ENCODE results near the gene PPP4R3A.
A peak's percentile ranks its signal among the peaks of the same experiment; 100 is the strongest.
"Not testable (repeated sequence)": the region's sequence is repeated elsewhere in the genome, so short reads cannot be mapped to it uniquely, and the experiment has no call there.

PPP4R3A gene

GRCh38 chr14:91501951-91502930, 7.9 kb downstream of the PPP4R3A start:
- FAIRE-seq, result no peak

- no peak for FAIRE-seq
These were observed 8.8 kb downstream of the PPP4R3A start for GRCh38 chr14:91501348-91501747.

GRCh38 chr14:91496790-91497189, 13.3 kb downstream of the PPP4R3A start:
- FAIRE-seq, result no peak

GRCh38 chr14:91494392-91495065, 15.6 kb downstream of the PPP4R3A start:
- FAIRE-seq, result not testable (repeated sequence)

- no peak for FAIRE-seq
These were observed 16.9 kb downstream of the PPP4R3A start for GRCh38 chr14:91493169-91493568.

GRCh38 chr14:91484744-91485143, 25.4 kb downstream of the PPP4R3A start:
- no peak for FAIRE-seq

GRCh38 chr14:91484186-91484585, 25.9 kb downstream of the PPP4R3A start:
- no peak for FAIRE-seq

- FAIRE-seq, result no peak
These were observed 27.7 kb downstream of the PPP4R3A start for GRCh38 chr14:91482263-91483013.

- peak; percentile 42 for FAIRE-seq
These were observed 32.7 kb downstream of the PPP4R3A start for GRCh38 chr14:91477388-91477787.

- FAIRE-seq, result no peak
These were observed 37.1 kb downstream of the PPP4R3A start for GRCh38 chr14:91473046-91473445.

GRCh38 chr14:91470216-91470615, 39.9 kb downstream of the PPP4R3A start:
- FAIRE-seq, result no peak

GRCh38 chr14:91466192-91466591, 43.9 kb downstream of the PPP4R3A start:
- FAIRE-seq, result no peak

GRCh38 chr14:91464615-91465205, 45.4 kb downstream of the PPP4R3A start:
- no peak for FAIRE-seq

- FAIRE-seq, result no peak
These were observed 51.5 kb downstream of the PPP4R3A start for GRCh38 chr14:91458612-91459011.

GRCh38 chr14:91456283-91456682, 53.8 kb downstream of the PPP4R3A start:
- FAIRE-seq, result no peak

GRCh38 chr14:91454580-91454979, 55.5 kb downstream of the PPP4R3A start:
- FAIRE-seq, result no peak

- no peak for FAIRE-seq
These were observed 56.0 kb downstream of the PPP4R3A start for GRCh38 chr14:91454155-91454554.

GRCh38 chr14:91453744-91454143, 56.4 kb downstream of the PPP4R3A start:
- no peak for FAIRE-seq

- FAIRE-seq, result no peak
These were observed 65.6 kb downstream of the PPP4R3A start for GRCh38 chr14:91444335-91445020.

GRCh38 chr14:91439345-91439744, 70.8 kb downstream of the PPP4R3A start:
- no peak for FAIRE-seq

- FAIRE-seq, result no peak
These were observed 71.3 kb downstream of the PPP4R3A start for GRCh38 chr14:91438845-91439244.

- FAIRE-seq, result not testable (repeated sequence)
These were observed 73.8 kb downstream of the PPP4R3A start for GRCh38 chr14:91436266-91436665.
